Activated naive CD4-positive, alpha-beta T cell (primary cell): ENCODE measurements around the gene RFLNA.

ENCODE experiments used
- DNase-seq, 4 experiments: peaks; one replicate each; lab custom pipeline; 2025; lab: John Stamatoyannopoulos, UW

RFLNA gene

DNA sequence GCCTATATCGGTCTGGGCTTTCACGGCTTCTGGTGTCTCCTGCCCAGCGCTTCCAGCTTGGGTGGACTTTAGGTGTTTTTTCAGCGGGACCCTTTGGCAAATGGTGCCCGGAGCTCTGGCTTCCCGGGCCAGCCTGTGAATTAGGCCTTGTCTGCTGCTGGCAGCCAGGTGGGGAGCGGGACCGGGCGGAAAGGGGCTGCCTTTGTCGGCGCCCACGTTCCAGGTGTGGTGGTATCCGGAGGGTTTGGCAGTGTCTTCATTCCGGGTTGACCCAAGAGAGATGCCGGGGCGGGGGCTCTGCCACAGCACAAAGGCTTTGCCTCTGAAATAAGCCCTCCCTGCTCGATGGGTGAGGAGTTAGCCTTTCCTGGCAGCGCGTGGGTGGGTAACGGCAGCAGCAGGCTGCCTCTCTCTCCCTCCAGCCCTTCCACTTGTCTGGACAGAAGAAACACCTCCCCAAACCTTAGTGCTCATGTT, 9.5 kb downstream of the RFLNA start:
- DNase-seq, result no peak

DNA sequence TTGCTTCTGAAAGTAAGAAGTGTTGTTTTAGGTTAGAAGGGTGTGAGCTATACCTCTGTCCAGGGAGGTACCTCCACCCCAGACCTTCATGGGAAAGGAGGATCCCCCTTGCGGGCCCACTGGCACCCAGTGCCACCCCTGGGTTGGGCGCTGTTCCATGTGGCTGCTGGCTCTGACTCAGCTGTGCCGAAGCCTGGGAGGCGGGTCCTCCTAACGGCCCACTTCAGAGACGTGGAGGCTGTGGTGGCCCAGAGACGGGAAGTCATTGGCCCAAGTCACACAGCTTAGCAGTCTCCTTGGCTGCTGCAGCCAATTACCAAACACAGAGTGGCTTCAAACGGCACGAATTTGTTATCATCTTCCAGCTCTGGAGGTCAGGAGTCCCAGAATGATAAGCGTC, 10.2 kb downstream of the RFLNA start:
- no peak for DNase-seq

DNA sequence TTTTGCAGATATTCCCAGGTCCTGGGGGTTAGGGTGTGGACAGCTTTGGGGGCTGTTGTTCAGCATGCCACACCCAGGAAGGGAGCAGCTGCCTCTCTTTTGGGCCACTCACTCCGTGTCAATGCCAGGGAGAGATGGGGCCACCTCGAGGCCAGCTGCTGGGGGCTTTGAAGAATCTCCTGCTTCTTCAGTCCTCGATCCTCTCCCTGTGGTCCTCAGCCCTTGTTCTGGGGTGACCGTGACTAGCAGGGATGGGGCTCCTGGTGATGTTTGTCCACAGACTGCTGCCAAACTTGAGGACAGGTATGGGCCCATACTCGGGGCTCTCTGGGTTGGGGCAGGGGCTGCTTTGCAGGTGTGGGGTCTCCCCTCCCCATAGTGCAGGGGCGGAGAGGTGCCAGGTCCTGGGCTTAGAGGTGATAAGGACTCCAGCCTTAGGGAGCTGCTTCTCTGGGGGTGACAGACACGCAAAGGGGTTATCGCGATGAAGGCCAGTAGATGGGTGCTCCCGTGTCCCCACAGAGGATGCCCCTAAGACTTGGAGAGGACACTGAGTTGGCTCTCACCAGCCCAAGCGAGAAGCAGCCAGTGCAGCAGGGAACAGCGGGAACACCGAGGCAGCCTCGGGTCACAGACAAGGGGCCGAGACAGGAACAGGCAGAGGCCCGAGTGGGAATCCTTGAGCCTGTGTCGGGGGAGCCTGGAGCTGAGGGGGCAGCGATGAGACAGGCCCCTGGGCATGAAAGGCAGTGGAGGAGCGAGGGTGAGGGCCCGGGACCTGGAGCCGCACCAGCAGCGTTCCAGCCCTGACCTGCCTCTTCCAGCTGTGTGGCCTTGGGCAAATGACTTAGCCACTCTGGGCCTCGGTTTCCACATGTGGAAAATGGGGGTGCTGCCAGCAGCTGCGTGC, 11.1 kb downstream of the RFLNA start:
- no peak for DNase-seq

DNA sequence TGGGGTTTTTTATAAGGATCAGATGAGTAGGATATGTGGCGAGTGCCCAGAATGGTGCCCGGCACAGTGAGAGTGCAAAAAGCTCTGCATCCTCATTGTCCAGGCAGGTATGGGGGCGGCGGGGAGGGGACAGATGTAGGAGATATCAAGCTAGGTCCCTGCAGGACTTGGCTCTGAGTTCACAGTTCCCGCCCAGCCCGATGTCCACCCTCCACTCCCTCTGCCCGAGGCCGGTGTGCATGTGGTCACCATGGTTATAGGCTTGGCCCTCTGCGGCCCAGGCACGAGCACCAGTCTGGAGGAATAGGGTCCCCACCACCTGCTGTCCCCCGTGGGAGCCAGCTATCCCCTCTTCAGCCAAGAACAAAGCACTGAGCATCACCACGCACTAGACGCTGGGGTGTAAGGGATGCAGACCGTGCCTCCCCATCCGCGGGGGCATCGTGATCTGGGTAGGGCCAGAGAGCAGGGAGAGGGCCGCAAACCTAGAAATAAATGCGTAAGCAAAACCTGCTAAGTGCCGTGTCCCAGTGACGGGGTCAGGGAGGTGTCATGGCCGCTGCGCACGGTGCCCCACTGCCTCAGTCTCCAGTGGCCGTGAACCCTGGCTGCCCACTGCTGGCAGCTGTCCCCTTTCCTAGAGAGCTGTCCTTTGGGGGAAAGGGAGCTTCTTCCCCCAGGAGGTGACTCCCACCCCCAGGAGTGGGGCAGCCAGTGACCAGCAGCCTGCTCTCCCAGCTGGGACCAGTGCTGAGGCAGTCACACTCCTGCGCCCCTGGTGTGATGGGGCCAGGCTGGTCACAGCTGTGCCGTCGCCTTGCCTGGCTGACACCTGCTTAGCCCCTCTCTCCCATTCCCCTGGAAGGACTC, 12.0 kb downstream of the RFLNA start:
- DNase-seq, result no peak

DNA sequence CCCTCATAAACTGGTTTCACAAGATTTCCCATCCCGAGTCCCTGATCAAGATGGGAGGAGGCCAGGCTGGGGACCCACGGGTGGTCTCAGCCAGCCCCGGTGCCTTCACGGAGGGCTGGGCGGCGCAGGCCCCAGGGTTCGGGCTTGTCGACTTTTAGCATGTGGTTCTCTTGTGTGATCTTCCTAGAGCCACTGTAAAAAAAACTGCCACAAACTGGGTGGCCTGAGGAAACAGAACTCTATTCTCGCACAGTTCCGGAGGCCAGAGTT, 12.6 kb downstream of the RFLNA start:
- DNase-seq, result no peak

DNA sequence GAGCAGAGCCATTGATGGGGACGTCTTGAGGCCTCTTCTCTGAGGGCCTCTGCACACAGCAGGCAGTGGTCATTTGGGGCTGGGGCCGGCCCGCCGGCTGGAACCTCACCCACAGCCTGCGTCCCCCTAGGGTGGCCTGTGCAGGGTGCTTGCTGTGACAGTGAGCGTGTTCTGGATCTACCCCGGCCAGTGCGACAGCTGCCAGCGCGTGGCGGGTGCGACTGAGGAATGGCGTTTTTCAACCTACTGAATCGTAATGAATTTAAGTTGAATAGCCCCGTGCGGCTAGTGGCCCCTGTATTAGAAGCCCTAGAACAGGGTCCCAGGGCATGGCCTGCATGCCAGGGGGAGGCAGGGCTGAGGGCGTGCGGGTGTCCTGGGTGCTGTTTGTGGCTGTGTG, 13.8 kb downstream of the RFLNA start:
- DNase-seq, result no peak

DNA sequence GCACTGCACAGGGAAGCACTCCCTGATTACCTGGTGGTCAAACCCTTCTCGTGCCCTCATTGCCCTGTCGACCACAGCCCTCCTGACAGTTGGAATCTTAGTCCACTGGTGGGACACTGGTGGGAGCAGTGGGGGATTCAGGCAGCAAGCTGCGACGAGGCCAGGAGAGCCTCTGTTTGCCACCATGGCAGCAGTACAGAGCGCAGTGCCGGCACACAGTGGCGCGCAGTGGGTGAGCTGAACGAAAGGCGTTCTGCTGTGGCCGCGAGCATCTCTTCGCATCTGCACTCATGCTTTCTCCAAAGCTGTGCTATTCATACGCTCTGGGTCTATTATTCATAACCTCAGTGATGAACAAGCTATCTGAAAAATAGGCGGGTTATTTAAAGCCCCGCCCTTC, 14.3 kb downstream of the RFLNA start:
- no peak for DNase-seq

DNA sequence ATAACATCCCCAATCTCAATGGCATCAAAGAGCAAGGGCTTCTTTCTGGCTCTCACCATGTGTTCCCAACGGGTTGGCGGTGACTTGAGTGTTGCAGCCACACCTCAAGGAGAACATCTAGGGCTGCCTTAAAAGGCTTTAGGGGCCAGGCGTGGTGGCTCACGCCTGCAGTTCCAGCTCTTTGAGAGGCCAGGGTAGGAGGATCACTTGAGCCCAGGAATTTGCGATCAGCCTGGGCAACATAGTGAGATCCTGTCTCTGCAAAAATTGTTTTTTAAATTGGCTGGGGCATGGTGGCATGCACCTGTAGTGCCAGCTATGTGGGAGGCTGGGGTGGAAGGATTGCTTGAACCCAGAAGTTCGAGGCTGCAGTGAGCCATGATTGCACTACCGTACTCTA, 14.9 kb downstream of the RFLNA start:
- DNase-seq, result no peak

DNA sequence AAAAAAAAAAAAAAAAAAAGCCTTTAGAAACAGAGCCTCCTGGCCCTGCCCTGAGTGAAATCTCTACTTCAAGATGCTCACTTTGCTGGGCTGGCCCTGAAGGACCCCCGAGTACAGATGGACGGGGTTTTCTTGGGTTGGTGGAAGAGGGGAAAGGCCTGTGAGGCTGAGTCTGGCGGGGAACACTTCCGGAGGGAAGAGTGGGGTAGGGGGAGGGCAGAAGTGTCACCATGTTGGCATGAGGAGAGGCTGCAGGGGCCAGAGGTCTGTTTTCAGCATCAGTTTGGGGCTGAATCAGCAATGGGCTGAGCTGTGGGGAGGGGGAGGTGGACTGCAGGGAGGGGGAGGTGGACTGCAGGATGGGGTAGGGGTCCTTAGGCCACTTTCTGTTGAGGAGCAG, 15.3 kb downstream of the RFLNA start:
- DNase-seq, result no peak

DNA sequence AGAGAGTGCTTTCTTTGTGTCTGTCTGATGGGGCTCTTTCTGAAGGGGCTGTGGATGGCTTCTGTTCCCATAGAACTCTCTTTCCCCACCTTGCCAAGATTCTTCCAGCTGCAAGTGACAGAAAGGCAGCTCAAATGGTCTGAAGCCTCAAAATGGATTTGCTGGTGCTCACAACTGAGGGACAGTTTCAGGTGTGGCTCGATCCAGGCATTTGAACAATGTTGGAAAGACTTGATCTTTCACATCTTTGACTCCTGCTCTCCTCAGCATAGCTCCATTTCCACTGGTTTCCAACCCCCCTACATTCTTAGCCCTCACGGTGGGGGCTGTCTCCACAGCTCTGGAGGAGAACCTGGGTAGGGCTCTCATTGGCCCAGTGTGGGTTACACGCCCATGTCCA, 15.9 kb downstream of the RFLNA start:
- no peak for DNase-seq

DNA sequence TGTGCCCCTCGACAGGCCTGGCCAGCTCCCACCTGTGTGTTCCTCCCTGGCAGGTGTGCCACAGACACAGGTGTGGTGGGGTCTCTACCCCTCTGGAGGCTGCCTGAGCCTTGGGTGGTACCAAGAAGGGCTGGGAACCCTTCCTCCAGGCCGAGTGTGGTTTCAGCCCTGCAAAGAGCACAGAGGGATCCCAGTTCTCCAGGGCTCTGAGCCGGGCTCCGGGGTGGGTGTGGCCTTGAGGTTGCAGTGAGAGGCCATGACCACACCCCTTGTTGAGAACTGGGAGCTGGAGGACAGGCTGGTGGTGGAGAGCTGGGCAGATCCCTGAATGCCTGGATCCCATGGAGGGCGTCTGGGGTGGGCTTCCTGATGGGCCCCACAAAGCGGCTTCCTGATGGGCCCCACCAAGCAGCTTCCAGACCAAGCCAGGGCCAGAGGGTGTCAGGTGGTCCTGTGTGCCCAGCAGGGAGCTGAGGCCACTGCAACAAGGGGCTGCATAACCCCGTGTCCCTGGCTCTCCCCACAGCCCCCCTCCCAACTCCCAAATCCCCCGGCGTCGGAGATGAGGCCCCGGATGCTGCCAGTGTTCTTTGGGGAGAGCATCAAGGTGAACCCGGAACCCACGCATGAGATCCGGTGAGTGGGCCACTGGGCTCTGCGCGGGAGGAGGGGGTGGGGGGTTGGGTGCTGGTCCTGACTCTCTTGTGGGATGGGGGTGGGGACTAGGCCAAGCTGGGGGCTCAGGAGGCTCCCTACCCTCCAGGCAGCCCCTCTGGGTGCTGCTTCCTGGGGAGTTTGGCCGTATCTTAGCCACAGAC, 16.6 kb downstream of the RFLNA start:
- no peak for DNase-seq

DNA sequence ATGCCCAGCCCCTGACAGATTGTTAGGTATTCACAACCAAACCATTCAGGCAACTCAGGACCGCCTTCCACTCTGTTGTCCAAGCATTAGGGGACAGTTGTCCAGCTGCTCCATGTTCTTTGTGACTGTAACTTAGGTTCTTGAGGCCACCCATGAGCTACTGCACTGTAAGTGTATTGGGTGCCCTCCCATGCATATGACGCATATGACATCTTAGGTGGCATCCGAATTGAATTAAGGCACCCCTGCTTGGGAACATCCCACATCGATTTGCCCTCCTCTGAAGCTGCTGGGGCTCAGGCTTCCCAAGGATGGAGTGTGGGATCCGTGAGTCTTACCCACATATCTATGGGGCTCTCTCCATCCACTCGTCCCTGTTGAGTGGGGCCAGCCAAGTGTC, 17.7 kb downstream of the RFLNA start:
- no peak for DNase-seq

DNA sequence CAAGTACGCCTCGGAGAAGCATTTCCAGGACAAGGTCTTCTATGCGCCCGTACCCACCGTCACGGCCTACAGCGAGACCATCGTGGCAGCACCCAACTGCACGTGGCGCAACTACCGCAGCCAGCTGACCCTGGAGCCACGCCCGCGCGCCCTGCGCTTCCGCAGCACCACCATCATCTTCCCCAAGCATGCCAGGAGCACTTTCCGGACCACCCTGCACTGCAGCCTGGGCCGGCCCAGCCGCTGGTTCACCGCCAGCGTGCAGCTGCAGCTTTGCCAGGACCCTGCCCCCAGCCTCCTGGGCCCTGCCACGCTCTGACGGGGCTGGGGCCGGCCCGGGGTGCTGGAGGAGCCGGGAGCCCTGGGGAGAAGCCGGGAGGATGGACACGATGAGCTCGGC, 19.3 kb downstream of the RFLNA start:
- DNase-seq, result no peak

DNA sequence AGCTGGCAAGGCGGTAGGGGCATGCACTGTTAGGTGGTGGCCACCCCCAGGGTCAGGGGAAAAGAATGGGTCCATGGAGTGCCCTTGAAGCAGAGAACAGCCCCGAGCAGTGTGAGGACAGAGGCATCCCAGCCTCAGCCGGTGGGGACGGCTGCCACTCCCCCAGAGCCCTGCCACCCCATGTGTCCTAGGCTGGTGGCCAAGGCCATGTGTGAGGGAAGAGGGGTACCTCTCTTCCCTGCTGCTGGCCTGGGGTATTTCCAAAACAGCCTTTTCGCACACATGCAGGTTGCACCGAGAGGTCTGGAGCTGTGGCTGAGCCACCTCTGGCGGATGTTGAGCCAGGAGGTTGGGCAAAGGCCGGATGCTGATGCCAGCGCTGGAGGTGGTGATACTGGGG, 19.9 kb downstream of the RFLNA start:
- DNase-seq, result no peak

DNA sequence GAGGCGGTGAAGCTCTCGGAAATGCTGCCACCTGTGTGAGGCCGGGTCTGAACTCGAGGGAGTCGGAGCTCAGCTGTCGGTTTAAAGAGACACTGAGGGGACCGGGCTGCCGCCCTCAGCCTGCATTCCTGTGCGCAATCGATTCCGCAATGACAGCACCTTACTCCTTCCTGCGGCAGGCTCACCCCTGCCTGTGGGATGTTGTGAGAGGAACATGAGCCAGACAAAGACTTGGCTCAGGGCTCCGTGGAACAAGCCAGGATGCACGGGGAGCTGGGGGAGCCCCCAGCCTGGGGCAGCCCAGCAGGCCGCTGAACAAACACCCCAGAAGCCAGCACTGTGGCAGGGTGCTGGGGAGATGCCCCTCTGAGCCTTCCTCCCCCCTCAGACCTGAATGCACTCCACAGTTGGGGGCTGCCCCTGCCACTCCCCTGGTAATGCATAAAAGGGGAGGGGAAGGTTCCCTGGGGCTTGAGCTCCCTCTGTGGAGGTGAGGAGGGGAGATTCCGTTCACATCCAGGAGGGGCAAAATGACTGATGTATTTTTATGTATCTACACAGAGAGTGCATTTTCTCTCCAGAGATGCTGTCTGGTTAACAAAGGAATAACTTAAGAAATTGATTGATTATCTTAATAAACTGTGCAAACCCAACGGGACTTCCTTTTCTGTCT, 20.6 kb downstream of the RFLNA start:
- no peak for DNase-seq

DNA sequence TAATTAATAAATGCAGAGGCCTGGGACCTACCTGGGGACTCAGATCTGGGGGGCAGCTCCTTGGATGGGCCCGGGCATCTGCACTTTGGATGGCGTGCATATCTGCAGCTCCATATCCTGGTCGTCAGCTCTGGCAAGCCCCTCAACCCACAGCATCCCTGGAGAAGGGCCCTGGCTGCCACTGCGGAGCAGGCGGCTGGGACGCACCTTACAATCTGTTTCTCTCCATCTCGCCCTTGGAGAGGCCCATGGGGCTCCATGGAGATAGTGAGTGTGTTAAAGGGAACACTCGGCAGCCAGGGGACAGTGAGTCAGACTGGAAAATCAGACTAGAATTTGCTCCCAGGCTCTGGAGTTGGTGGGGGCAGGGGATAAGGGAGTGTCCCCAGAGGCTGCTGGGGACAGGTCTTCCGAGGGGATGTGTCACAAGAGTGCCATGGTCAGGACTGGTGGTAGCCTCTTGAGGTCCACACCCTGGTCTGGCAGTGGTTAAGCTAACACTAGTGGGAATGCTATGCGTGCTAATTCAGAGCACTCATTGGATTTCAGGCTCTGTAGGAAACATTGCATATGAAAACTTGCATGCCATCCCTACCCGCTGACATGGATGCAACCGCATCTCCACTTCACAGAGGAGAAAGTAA, 21.5 kb downstream of the RFLNA start:
- DNase-seq, result no peak

DNA sequence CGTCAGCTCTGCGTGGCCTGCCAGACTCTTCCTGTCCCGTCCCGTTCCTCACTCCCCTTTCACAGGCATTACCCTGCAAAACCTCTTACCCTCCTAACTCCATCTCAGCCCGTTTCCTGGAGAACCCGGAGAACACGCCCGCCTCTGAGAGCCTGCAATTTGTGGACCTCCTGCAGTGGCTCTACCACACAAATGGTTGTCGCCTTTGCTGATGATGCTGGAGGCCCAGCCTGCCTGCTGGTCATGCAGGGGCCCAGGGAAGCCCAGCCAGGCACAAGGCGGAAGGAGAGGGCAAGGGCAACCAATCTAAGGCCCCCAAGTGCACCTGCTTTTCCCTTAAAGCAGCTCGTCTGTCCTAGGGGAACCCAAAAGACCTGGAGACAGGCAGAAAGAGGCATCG, 22.5 kb downstream of the RFLNA start:
- no peak for DNase-seq

DNA sequence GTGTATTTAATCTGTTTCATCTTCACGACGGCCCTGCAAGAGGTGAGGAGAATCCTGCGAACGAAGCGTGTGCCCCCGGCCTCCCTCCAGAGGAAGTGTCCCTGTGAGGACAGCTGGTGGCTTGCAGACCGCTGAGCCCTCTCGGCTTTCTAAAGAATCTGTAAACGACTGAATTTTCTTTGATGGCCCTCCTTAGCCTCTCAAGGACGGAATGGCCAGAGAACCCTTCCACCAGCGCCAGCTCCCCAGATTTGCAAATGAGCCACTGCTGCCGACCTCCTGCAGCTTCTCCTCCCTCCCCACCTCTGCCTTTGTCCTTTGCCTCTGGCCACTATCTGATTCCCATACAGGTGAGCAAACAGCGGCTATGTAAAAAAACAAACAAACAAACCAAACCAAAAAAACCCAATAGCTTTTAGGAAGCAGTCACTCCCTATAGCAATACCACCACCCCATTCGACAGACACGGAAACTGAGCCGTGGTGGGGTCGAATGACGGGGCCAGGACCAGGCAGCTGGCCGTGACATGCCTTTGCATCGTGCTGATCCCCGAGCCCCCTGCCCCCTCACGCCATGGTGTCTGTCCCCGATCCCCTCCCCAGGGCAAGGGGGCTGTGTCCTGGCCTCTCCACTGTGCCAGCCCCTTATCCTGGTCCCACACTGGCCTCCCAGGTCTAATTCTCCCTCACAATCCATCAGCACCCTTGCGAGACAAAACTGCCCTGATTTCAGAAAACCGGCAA, 23.6 kb downstream of the RFLNA start:
- no peak for DNase-seq

DNA sequence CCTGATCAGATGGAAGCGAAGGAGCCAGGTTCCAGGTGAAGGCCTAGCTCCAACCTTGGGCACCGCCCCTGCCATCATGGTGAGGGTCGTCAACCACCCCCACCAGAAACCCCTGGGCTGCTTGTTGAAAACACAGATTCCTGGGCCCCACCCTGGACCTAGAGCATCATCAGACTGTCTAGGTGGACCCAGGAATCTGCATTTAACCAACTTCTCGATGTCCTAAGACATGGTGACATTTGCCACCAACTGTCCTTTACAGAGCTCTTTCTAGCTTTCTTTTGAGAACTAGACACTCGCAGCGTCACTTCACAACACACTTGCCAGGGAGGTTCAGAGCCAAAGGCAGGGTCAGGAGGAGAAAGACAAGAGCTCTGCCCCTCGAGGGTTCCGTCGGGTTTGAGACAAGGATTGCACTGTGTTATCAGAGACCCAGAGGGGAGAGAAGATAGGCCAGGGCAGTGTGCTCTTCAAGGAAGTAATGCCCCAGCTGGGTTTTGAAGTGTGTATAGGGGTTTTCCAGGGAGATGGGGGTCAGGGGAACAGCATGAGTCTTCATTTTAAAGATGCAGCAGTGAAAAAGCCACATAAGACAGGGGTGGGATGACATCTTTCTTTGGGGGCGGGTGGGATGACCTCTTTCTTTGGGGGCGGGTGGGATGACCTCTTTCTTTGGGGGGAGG, 24.6 kb downstream of the RFLNA start:
- no peak for DNase-seq

DNA sequence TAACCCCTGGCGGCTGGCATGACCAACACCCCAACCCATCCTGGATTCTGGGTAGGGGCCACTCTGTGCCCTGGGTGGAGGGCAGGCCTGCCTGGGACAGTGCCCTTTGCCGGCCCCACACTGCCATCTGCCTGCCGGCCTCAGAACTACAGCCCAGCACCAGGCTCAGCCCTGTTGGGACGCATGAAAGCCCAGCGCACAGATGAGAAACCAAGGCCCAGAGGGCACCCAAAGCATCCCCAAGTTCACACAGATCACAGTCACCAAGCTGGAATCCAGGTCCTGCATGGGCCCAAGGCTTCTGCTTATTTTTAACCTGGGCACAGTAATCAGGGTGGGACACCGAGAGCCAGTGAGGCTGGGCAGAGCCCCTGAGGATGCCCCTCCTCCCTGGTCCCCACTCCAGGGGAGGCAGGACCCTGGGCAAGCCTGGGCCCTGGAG, 26.2 kb downstream of the RFLNA start:
- peak in 3 of 4 experiments; percentile 31 to 57 (median 50) for DNase-seq
